ENCODE measurements around the gene DNAJB2.

DNAJB2 gene

DNA sequence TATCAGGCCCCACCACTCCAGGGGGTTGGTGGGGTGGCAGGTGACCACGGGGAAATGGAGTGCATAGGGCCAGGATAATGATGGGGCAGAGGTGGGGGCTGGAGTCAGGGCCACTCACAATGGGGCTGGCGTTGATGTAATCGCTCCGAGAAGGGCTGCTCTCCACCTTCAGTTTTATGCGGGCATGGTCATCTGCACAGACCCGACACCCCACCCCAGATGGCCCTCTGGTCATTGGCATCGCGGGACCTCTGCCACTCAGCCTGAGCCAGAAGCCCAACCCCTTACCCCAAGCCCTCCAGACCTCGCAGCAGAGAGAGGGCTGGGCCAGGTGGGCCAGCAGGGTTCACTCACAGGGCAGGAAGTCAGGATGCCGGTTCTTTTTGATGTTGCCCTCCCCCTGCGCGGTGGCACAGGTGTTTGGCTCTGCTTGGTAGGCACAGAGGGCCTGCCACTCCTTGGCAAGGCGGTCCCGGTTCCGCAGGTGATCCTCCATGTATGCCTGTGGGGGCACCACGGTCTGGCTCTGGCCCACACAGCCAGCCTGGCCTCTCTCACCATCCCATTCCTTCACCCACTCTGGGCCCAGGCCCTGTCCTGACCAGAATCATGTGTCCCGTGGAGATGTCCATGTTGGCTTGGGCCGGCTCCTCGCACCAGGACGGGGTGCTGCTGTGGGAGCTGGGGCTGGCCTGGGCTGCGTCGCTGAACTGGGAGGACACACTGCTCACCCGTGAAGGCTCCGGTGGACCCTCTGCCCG is 17.6 kb downstream of the DNAJB2 start:
- H3K9me3 ChIP-seq (replicated peaks; ENCODE audit: insufficient read depth, low read length) = no peaks in the 10 kb centered on the region
- no peak overlapping the region for H2AFZ ChIP-seq (ENCODE audit: low read length)
- H3K4me3 ChIP-seq (ENCODE audit: low read length) = no peak overlapping the region
- no peaks in the 10 kb centered on the region for H3K79me2 ChIP-seq (ENCODE audit: low read length)
- no peak overlapping the region for H3K4me2 ChIP-seq (ENCODE audit: low read depth, low read length)
- H3K27me3 ChIP-seq (replicated peaks; ENCODE audit: insufficient read depth, low read length) = peaks cover 30% of the 10 kb centered on the region
- no peaks in the 10 kb centered on the region for H4K20me1 ChIP-seq (ENCODE audit: insufficient read depth, low read length)
- H3K36me3 ChIP-seq (replicated peaks; ENCODE audit: insufficient read depth, low read length) = no peaks in the 10 kb centered on the region
- no peak for DNase-seq
- peaks cover 21% of the 10 kb centered on the region for H3K4me1 ChIP-seq (ENCODE audit: low read length)
- TF ChIP-seq EZH2 (optimal IDR thresholded peaks at IDR 0.05; ENCODE audit: low read depth, low read length) (no peak), EZH2phosphoT487 (IDR thresholded peaks at IDR 0.05; ENCODE audit: low read length) (no peak), CTCF (IDR thresholded peaks at IDR 0.05; ENCODE audit: low read length) (no peak)
- H3K9me2 ChIP-seq (replicated peaks; ENCODE audit: insufficient read depth, low read length) = no peaks in the 10 kb centered on the region
- no peak overlapping the region for H3K9ac ChIP-seq (ENCODE audit: low read length)
- H3K27ac ChIP-seq (ENCODE audit: low read length) = no peak overlapping the region
- peaks cover 10% of the 10 kb centered on the region; the same call in 1 of the 2 replicates for H3F3A ChIP-seq (ENCODE audit: insufficient read depth, low read length)

DNA sequence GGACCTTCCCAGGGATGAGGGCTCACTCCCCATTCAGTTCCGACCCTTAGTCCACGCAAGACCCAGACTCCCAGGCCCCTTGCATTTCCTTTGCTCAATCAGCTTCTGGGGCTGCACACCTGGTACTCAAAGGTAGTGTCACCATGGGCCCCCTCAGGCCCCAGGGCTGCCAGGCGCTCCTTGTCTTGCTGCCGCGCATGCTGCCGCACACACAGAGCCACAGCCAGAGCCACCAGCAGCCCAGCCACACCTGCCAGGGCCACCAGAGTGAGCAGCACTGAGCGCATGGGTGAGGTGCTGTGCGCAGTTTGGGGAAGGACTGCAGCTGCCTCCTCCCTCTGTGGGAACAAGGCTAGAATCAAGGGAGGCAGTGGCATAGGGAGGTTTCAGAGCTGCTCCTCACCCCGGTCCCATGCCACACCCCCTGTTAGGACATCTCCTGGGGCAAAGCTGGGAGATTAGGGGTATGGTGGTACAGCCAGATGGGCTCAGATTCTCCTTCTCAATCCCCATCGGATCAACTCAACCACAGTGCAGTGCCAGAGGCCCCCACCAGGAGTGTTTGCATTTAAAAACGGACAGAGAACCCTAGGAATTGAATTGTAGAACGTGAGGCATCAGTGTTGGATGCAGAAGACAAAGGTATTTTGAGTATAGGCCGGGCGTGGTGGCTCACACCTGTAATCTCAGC is 18.7 kb downstream of the DNAJB2 start:
- H3K9me2 ChIP-seq (replicated peaks; ENCODE audit: insufficient read depth, low read length) = no peaks in the 10 kb centered on the region
- H3K27me3 ChIP-seq (replicated peaks; ENCODE audit: insufficient read depth, low read length) = peaks cover 31% of the 10 kb centered on the region
- H3K4me3 ChIP-seq (ENCODE audit: low read length) = no peak overlapping the region
- no peak overlapping the region for H3K27ac ChIP-seq (ENCODE audit: low read length)
- H3K9ac ChIP-seq (ENCODE audit: low read length) = no peak overlapping the region
- peaks cover 21% of the 10 kb centered on the region for H3K4me1 ChIP-seq (ENCODE audit: low read length)
- no peak for TF ChIP-seq EZH2 (optimal IDR thresholded peaks at IDR 0.05; ENCODE audit: low read depth, low read length)
- no peaks in the 10 kb centered on the region for H3K9me3 ChIP-seq (replicated peaks; ENCODE audit: insufficient read depth, low read length)
- no peak overlapping the region for H2AFZ ChIP-seq (ENCODE audit: low read length)
- H3K36me3 ChIP-seq (replicated peaks; ENCODE audit: insufficient read depth, low read length) = no peaks in the 10 kb centered on the region
- H4K20me1 ChIP-seq (ENCODE audit: insufficient read depth, low read length) = no peaks in the 10 kb centered on the region
- DNase-seq = no peak
- peaks cover 10% of the 10 kb centered on the region; the same call in 1 of the 2 replicates for H3F3A ChIP-seq (ENCODE audit: insufficient read depth, low read length)
- no peak overlapping the region for H3K4me2 ChIP-seq (ENCODE audit: low read depth, low read length)
- no peaks in the 10 kb centered on the region for H3K79me2 ChIP-seq (ENCODE audit: low read length)

DNA sequence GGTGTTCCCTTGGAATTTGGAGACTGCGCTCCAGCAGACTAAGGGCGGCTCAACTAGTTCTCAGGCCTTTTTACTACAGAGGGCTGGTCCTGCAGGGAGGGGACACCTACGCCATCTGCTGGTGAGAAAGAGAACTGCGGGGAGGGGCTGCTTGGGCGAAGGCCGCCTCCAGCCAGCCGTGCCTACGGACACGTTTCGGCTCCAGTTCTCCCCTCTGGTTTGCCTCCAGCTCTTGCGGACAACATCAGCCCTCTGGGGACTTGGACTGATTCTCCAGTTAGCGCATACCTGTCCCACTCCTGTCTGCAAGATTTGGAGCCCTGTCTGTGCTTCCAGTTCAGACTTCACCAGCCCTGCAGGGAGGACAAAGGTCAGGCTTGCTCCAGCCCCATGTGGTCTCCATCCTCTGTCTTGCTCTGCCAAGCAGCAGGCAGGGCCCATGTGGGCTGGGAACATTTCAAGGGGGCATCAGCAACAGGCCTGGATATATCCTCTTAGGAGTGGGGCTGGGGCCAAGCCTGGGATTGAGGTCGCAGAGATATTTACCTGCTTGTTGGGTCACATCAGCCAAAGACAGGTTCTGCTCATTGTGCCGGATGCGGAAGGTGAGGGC is 19.7 kb downstream of the DNAJB2 start:
- Histone ChIP-seq H3K4me2 (ENCODE audit: low read depth, low read length) (peak overlapping the region; percentile 20; the same call in 1 of the 2 replicates), H3K27me3 (replicated peaks; ENCODE audit: insufficient read depth, low read length) (peaks cover 40% of the 10 kb centered on the region), H3K4me3 (ENCODE audit: low read length) (no peak overlapping the region), H3K27ac (ENCODE audit: low read length) (no peak overlapping the region), H3K36me3 (replicated peaks; ENCODE audit: insufficient read depth, low read length) (no peaks in the 10 kb centered on the region), H3F3A (ENCODE audit: insufficient read depth, low read length) (peaks cover 10% of the 10 kb centered on the region; the same call in 1 of the 2 replicates), H3K9ac (ENCODE audit: low read length) (no peak overlapping the region), H3K9me3 (replicated peaks; ENCODE audit: insufficient read depth, low read length) (no peaks in the 10 kb centered on the region), H3K4me1 (ENCODE audit: low read length) (peaks cover 21% of the 10 kb centered on the region), H3K9me2 (replicated peaks; ENCODE audit: insufficient read depth, low read length) (no peaks in the 10 kb centered on the region), H4K20me1 (ENCODE audit: insufficient read depth, low read length) (no peaks in the 10 kb centered on the region), H3K79me2 (ENCODE audit: low read length) (no peaks in the 10 kb centered on the region), H2AFZ (ENCODE audit: low read length) (0 out of 2 replicates have a peak overlapping the region, but pooled peaks have one; percentile 5)
- TF ChIP-seq CTCF (IDR thresholded peaks at IDR 0.05; ENCODE audit: low read length) = peak; percentile 96
- no peak for TF ChIP-seq EZH2phosphoT487 (IDR thresholded peaks at IDR 0.05; ENCODE audit: low read length)
- TF ChIP-seq EZH2 (optimal IDR thresholded peaks at IDR 0.05; ENCODE audit: low read depth, low read length) = no peak
- DNase-seq = peak; percentile 77
